HG03342 (cell line): Measurements from ENCODE around the gene CLRN2.
A peak's percentile ranks its signal among the peaks of the same experiment; 100 is the strongest.
"Not testable (repeated sequence)": the region's sequence is repeated elsewhere in the genome, so short reads cannot be mapped to it uniquely, and the experiment has no call there.

Experiments used
- ATAC-seq: cut with Tn5 transposase; IDR thresholded peaks from one replicate; pipeline ENCODE4 v1.9.1; 2021; ENCODE audit warnings: mild to moderate bottlenecking, moderate library complexity; ENCODE audit not compliant: unreplicated experiment

Gene CLRN2

GRCh38 chr4:17544205-17544604 lies 29.2 kb downstream of the CLRN2 start:
- peak; percentile 40 for ATAC-seq

DNA sequence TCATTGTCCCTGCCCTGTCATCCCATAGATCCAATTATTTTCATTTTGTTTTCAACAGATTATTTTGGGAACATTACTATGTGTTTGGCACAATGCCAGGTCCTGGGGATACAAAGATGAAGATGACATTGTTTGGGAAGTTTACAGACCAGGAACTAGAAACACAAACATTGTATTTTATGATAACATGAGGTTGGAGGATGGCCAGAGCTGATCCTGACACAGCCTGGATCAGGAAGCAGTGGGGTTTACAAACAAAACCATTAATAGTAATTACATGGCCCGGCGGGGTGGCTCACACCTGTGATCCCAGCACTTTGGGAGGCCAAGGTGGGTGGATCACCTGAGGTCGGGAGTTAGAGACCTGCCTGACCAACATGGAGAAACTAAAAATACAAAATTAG lies 29.9 kb downstream of the CLRN2 start:
- ATAC-seq, result no peak

- no peak for ATAC-seq
Observed at GRCh38 chr4:17545374-17546140, 30.6 kb downstream of the CLRN2 start.

DNA sequence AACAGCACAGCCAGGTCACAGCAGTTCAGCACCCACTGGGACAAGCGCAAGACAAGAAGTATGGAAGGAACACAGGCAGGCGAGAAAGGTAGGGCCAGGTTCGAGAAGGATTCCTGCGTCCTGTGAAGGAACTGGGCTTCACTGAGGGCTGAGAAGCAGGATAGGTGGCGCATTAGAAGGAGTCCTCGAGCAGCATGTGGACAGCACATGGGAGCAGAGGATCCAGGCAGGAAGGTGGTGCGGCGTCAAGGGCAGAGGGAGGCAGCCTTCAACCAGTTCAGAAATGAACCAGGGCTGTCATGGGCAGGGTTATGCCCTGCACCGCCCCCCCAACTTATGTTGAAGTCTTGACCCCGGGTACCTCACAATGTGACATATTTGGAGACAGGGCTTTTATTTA lies 31.3 kb downstream of the CLRN2 start:
- ATAC-seq, result no peak

DNA sequence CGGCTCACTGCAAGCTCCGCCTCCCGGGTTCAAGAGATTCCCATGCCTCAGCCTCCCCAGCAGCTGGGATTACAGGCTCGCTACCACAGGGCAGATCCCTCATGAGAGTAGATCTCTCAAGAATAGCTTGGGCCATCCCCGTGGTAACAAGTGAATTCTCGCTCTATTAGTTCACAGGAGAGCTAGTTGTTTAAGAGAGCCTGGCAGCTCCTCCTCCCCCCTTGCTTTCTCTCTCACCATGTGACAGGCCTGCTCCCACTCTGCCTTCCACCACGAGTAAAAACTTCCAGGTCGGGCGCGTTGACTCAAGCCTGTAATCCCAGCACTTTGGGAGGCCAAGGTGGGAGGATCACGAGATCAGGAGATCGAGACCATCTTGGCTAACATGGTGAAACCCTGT lies 31.7 kb downstream of the CLRN2 start:
- ATAC-seq, result no peak

DNA sequence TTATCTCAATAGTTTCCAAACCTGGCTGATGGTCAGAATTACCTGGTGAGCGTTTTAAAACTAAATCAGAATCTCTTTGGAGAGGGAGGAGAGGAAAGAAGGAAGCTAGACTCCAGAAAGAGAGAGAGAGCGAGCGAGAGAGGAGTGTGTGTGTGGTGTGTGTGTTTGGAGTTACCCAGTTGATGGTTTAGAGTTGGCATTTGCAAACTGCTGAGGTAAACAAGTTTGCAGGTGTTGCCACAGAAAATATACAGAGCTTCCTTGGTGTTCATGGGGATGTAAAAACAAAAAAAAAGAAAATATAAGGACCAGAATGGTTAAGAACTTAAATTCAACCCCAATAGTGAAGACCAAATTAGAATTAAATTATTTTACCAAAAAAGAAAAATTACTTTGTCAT lies 35.6 kb downstream of the CLRN2 start:
- no peak for ATAC-seq

DNA sequence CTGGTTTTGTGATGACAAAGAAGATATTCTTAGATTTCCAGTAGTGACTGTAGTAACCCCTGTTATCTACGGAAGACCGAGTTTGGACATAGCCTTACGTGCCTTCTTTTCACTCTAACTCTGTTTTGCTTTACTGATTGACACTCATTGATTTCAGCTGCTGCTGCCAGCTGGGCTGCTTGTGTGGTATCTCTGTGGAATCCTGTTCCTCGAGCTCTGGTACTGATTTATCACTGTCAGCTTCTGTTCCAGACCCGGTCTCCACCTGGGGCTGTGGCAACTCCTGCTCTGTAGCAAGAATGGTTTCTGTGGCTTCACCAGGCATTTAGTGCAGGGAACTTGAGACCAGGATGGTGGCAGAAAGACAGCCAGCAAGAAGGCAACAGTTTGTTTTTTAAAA lies 37.5 kb downstream of the CLRN2 start:
- ATAC-seq, result no peak

- no peak for ATAC-seq
Observed at GRCh38 chr4:17554568-17554967, 39.6 kb downstream of the CLRN2 start.

DNA sequence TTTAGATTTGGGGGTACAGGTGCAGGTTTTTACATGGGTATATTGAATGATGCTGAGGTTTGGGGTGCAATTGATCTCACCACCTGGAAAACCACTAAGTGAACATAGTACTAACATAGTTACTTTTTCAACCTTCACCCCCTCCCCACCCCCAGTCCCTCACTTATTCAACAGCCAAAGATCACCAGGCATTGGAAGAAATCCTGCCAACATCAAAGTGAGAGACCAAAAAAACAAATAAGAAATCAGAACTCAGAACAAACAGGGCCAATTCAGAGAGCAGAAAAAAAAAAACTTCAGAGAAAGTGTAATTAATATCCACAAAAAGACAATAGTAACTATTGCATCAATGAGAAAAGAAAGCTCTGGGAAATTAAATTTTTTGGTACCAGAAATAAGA lies 41.5 kb downstream of the CLRN2 start:
- ATAC-seq, result no peak

DNA sequence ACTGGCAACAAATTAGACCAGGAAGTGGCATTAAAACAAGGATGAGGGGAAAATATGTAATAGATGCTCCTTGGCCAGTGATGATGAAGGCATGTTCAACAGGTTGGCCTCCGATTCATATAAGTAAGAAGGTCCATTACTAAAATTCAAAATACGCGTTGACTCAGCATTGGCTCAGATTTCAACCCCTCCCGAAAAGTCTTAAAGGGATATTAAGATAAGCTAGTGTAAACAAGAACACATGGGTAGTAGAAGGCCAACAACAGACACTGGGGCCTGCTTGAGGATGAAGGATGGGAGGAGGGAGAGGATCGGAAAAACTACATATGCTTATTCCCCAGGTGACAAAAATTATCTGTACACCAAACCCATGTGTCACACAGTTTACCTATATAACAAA lies 42.9 kb downstream of the CLRN2 start:
- ATAC-seq, result no peak

- no peak for ATAC-seq
Observed at GRCh38 chr4:17558941-17559708, 44.2 kb downstream of the CLRN2 start.

DNA sequence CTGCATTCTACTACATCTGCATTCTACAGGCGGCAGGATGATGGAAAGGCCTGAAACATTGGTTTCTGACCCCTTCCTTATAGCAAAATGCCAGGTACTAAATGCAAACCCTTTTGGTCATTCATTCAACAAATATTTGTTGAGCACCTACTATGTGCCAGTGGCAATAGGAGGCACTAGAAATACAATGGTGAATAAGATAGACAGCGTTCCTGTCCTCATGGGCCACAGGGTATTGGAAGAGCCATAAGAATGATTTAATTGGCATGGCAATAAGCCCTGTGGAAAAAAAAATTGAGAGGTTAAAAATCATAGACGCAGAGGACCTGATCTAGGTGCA lies 44.7 kb downstream of the CLRN2 start:
- ATAC-seq, result no peak

DNA sequence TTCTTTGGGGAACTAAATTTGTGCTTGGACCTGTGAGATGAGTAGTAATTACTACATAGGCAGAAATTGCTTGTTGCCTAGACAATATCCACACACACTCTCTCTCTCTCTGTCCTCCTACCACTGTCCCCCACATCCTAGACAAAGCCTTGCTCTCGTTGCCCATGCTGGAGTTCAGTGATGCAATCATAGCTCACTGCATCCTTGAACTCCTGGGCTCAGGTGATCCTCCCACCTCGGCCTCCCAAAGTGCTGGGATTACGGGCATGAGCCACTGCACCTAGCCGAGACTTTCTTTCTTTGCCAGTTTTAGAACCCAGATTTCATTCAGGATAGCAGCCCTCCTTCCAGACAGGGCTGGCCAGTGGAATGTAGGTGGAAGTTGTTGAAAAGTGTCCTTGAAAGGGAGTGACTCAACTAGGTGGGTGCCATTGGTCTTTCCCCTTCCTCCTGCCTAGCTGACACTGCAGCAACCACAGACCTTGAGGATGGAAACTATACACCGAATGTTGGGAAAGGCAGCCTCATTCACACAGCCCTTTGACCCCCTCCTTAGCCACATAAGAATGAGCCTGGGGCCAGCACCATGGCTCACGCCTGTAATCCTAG lies 45.2 kb downstream of the CLRN2 start:
- no peak for ATAC-seq

DNA sequence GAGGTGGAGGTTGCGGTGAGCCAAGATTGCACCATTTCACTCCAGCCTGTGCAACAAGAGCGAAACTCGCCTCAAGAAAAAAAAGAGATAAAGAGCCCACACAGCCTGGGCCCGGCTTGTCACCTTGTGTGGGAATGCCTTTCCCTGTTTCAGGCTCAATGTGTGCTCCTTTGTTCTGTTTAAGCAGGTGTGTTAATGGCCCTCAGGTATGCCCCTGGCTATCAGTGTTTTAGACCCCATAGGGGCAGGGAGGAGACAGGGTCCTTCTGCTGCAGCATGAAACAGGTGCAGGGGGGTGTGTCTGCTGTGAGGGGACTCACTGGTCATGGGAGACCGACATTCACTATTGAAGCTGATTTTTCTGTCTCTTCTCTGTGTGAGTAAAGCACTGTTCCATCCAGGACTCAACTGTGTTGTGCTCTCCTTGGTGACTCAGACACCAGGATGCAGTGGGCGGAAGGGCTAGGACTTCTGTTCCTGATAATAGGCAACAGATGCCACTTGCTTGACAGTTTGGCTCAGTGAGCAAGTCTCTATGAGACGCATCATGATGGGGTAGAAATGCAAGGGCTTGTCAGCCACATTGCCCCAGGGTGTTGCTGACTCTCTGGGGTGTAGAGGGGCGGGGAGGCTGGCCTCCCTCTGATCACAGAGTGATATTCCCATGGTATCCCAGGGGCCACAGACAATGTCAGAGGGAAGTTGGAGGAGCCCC lies 46.4 kb downstream of the CLRN2 start:
- ATAC-seq, result no peak

- ATAC-seq, result no peak
Observed at GRCh38 chr4:17562157-17562556, 47.2 kb downstream of the CLRN2 start.

- ATAC-seq, result no peak
Observed at GRCh38 chr4:17565846-17566245, 50.9 kb downstream of the CLRN2 start.

DNA sequence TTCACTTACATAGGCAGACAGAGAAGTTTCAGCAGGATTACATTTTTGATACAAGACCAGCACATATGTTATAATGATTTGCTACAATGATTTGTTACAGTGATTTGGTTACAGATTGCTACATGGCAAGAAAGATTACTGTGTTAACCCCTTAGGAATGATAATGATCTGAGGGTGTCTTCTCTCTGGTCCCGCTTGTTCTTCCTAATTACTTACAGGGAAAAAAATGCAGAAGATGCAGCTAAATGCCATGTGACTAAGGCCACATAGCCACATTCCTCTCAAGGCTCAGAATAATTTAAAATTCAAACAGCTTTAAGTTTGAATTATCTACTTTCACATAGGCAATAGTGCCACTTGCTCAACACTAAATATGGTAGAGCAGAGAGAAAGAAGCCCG lies 52.3 kb downstream of the CLRN2 start:
- ATAC-seq, result no peak

DNA sequence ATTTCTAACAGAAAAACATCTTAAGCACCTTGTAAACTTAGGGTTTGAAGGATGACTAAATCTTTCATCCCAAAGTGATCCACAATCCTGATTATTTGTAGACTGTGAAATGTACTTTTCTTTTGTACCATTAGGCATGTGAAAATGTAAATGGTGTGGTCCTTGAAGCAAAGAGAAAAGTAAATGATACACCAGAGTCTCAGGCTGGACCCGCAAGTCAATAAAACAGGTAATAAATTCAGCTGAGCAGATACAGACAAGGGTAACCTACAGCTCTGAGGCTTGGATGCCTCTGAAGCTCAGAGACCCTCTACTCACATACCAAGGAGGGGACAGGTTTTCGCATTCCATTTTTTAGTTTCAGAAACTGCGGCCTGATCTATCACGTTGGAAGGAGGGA lies 59.2 kb downstream of the CLRN2 start:
- ATAC-seq, result no peak

- not testable (repeated sequence) for ATAC-seq
Observed at GRCh38 chr4:17575177-17575576, 60.2 kb downstream of the CLRN2 start.
